ENCODE data around the gene ITPKA. TPM values are rescaled to one million over a fixed set of nuclear protein-coding genes. Genes with fewer than 3 reads are reported as not detected.

Gene ITPKA
- total RNA-seq, 1 experiment from 2014 or later, result 4.3 TPM

- intact Hi-C loops (cut with micrococcal nuclease; ENCODE audit: unreplicated experiment), result no loop called here
- CTCF ChIA-PET, result no interaction called here
- no peak overlapping the region for H3K4me3 ChIP-seq (ENCODE audit: low read depth, low read length, poor library complexity, severe bottlenecking)
- H3K27ac ChIP-seq (ENCODE audit: low read depth, low read length, poor library complexity, severe bottlenecking), result no peak overlapping the region
- no peak for DNase-seq (ENCODE audit: low spot score)
- no TSS peak for BruUV-seq (replicated peaks)
- H3K27me3 ChIP-seq (replicated peaks; ENCODE audit: insufficient read depth, low read depth, low read length, poor library complexity), result no peaks in the 10 kb centered on the region
- TF ChIP-seq CTCF (conservative IDR thresholded peaks at IDR 0.05; ENCODE audit: low read depth, low read length) (no peak), EZH2 (IDR thresholded peaks at IDR 0.05; ENCODE audit: borderline replicate concordance, low read depth, low read length, poor library complexity, severe bottlenecking) (no peak)
- POLR2A ChIA-PET (ENCODE audit: low non-redundant PET), result no interaction called here
- no peaks in the 10 kb centered on the region for H3K36me3 ChIP-seq (ENCODE audit: insufficient read depth, low read length, poor library complexity, severe bottlenecking)
- H3K9me3 ChIP-seq (ENCODE audit: low read depth, low read length, poor library complexity, severe bottlenecking), result no peaks in the 10 kb centered on the region
- H3K4me1 ChIP-seq (ENCODE audit: insufficient read depth, low read length, poor library complexity, severe bottlenecking), result peaks cover 10% of the 10 kb centered on the region
Measured at GRCh38 chr15:41505776-41506175, 12.1 kb downstream of the ITPKA start.

GRCh38 chr15:41506796-41507341, 13.2 kb downstream of the ITPKA start:
- intact Hi-C loops (cut with micrococcal nuclease; ENCODE audit: unreplicated experiment), result no loop called here
- Histone ChIP-seq H3K36me3 (ENCODE audit: insufficient read depth, low read length, poor library complexity, severe bottlenecking) (no peaks in the 10 kb centered on the region), H3K4me3 (ENCODE audit: low read depth, low read length, poor library complexity, severe bottlenecking) (no peak overlapping the region), H3K27ac (ENCODE audit: low read depth, low read length, poor library complexity, severe bottlenecking) (no peak overlapping the region), H3K27me3 (replicated peaks; ENCODE audit: insufficient read depth, low read depth, low read length, poor library complexity) (peaks cover under 1% of the 10 kb centered on the region), H3K4me1 (ENCODE audit: insufficient read depth, low read length, poor library complexity, severe bottlenecking) (peaks cover 4% of the 10 kb centered on the region), H3K9me3 (ENCODE audit: low read depth, low read length, poor library complexity, severe bottlenecking) (no peaks in the 10 kb centered on the region)
- CTCF ChIA-PET, result no interaction called here
- no TSS peak for BruUV-seq (replicated peaks)
- DNase-seq (ENCODE audit: low spot score), result no peak
- TF ChIP-seq EZH2 (IDR thresholded peaks at IDR 0.05; ENCODE audit: borderline replicate concordance, low read depth, low read length, poor library complexity, severe bottlenecking), result no peak
- no peak for TF ChIP-seq CTCF (conservative IDR thresholded peaks at IDR 0.05; ENCODE audit: low read depth, low read length)
- POLR2A ChIA-PET (ENCODE audit: low non-redundant PET), result no interaction called here

GRCh38 chr15:41507820-41508290, 14.2 kb downstream of the ITPKA start:
- no TSS peak for BruUV-seq (replicated peaks)
- intact Hi-C loops (cut with micrococcal nuclease; ENCODE audit: unreplicated experiment), result no loop called here
- ChIA-PET POLR2A (ENCODE audit: low non-redundant PET) (no interaction called here), CTCF (no interaction called here)
- no peak for DNase-seq (ENCODE audit: low spot score)
- H3K27me3 ChIP-seq (replicated peaks; ENCODE audit: insufficient read depth, low read depth, low read length, poor library complexity), result peaks cover 11% of the 10 kb centered on the region
- no peaks in the 10 kb centered on the region for H3K36me3 ChIP-seq (ENCODE audit: insufficient read depth, low read length, poor library complexity, severe bottlenecking)
- peaks cover 6% of the 10 kb centered on the region for H3K4me1 ChIP-seq (ENCODE audit: insufficient read depth, low read length, poor library complexity, severe bottlenecking)
- no peak overlapping the region for H3K27ac ChIP-seq (ENCODE audit: low read depth, low read length, poor library complexity, severe bottlenecking)
- H3K9me3 ChIP-seq (ENCODE audit: low read depth, low read length, poor library complexity, severe bottlenecking), result no peaks in the 10 kb centered on the region
- no peak overlapping the region for H3K4me3 ChIP-seq (ENCODE audit: low read depth, low read length, poor library complexity, severe bottlenecking)
- TF ChIP-seq CTCF (conservative IDR thresholded peaks at IDR 0.05; ENCODE audit: low read depth, low read length) (no peak), EZH2 (IDR thresholded peaks at IDR 0.05; ENCODE audit: borderline replicate concordance, low read depth, low read length, poor library complexity, severe bottlenecking) (no peak)
